H1 (cell line): ENCODE results near the gene IL18RAP. TPM values are rescaled to one million over a fixed set of nuclear protein-coding genes. Genes with fewer than 3 reads are reported as not detected.

Experiments used
- CTCF ChIA-PET: fragments of 300-600 bp; sonication (Branson Sonifier 250); formaldehyde crosslinking; loops from one replicate; lab custom pipeline; 2021; ENCODE audit not compliant: partially characterized antibody; lab: Charles Lee
- POLR2A ChIA-PET: fragments of 300-600 bp; sonication (Branson Sonifier 250); formaldehyde crosslinking; loops from one replicate; lab custom pipeline; 2021; ENCODE audit warnings: inconsistent platforms; ENCODE audit not compliant: partially characterized antibody; lab: Charles Lee
- DNase-seq, 2 experiments: peaks; one replicate each; pipeline versions ENCODE4 v3.0.0 to v3.0.0-alpha.2; 2010 to 2022; ENCODE audit warnings: low spot score in 2 of 2, low read depth in 1 of 2, mixed read lengths in 1 of 2
- FAIRE-seq: peaks from 2 replicates; lab custom pipeline; 2011; peaks lifted over from hg19 to GRCh38; lab: Jason Lieb, UNC
- H2AFZ ChIP-seq: 2 replicates; pipeline ENCODE4 v1.8.1; 2012; ENCODE audit warnings: low read length, inconsistent platforms
- H2AK5ac ChIP-seq: 2 replicates; pipeline ENCODE4 v1.6.1; 2013; ENCODE audit warnings: low read depth, low read length
- H2BK120ac ChIP-seq: replicated peaks from 2 replicates; pipeline ENCODE3; 2013; ENCODE audit warnings: low read depth, low read length, inconsistent platforms
- H2BK12ac ChIP-seq: 2 replicates; pipeline ENCODE4 v1.6.1; 2013; ENCODE audit warnings: low read depth, low read length
- H2BK15ac ChIP-seq: 2 replicates; pipeline ENCODE4 v1.6.1; 2013; ENCODE audit warnings: low read length
- H2BK20ac ChIP-seq: 2 replicates; pipeline ENCODE4 v1.6.1; 2013; ENCODE audit warnings: low read length
- H2BK5ac ChIP-seq: 2 replicates; pipeline ENCODE4 v1.6.1; 2013; ENCODE audit warnings: low read depth, low read length
- H3K14ac ChIP-seq: 2 replicates; pipeline ENCODE4 v1.6.1; 2013; ENCODE audit warnings: inconsistent platforms; ENCODE audit not compliant: insufficient read length
- H3K18ac ChIP-seq: 2 replicates; pipeline ENCODE4 v1.6.1; 2013; ENCODE audit warnings: low read length; ENCODE audit errors: extremely low read depth
- H3K23ac ChIP-seq: 2 replicates; pipeline ENCODE4 v1.6.1; 2013; ENCODE audit warnings: inconsistent platforms; ENCODE audit not compliant: insufficient read length
- H3K23me2 ChIP-seq: 2 replicates; pipeline ENCODE4 v1.6.1; 2013; ENCODE audit warnings: low read depth, low read length
- H3K27ac ChIP-seq: 2 replicates; pipeline ENCODE4 v1.6.1; 2011; ENCODE audit warnings: low read depth, low read length, inconsistent platforms
- H3K27me3 ChIP-seq, 4 experiments: replicated peaks in 1 of 4; 1 replicate in 1 of 4; 2 replicates in 3 of 4; pipeline versions ENCODE4 v1.6.1 to v1.8.1; 2011 to 2013; ENCODE audit warnings: low read length in 3 of 4, mild to moderate bottlenecking in 3 of 4, inconsistent platforms in 2 of 4, mixed read lengths in 2 of 4, moderate library complexity in 1 of 4; ENCODE audit not compliant: control insufficient read depth in 3 of 4, insufficient read depth in 3 of 4; ENCODE audit errors: extremely low read depth in 1 of 4
- H3K36me3 ChIP-seq, 4 experiments: 2 replicates each; pipeline versions ENCODE4 v1.6.1 to v1.8.1; 2011 to 2013; ENCODE audit warnings: mild to moderate bottlenecking in 4 of 4, low read length in 3 of 4, moderate library complexity in 2 of 4, control low read depth in 1 of 4, inconsistent platforms in 1 of 4; ENCODE audit not compliant: insufficient read depth in 4 of 4, control insufficient read depth in 2 of 4
- H3K4ac ChIP-seq: replicated peaks from 2 replicates; pipeline ENCODE3; 2013; ENCODE audit warnings: low read length, low read depth, mixed read lengths, inconsistent platforms; ENCODE audit not compliant: insufficient read length
- H3K4me1 ChIP-seq, 4 experiments: replicated peaks in 1 of 4; 1 replicate in 1 of 4; 2 replicates in 3 of 4; pipeline versions ENCODE4 v1.6.1 to v1.8.1; 2011 to 2013; ENCODE audit warnings: low read length in 3 of 4, inconsistent platforms in 2 of 4, mixed read lengths in 1 of 4; ENCODE audit not compliant: insufficient read depth in 4 of 4, control insufficient read depth in 3 of 4
- H3K4me2 ChIP-seq, 2 experiments: 2 replicates each; pipeline versions ENCODE4 v1.6.1 to v1.8.1; 2011 to 2013; ENCODE audit warnings: low read depth in 2 of 2, low read length in 2 of 2, control low read depth in 1 of 2, inconsistent platforms in 1 of 2, mild to moderate bottlenecking in 1 of 2; ENCODE audit not compliant: insufficient read depth in 1 of 2
- H3K4me3 ChIP-seq, 4 experiments: fragments of 200-600, 300-600 bp in 1 of 4; sonication (generic), shearing (Covaris generic), sonication (Bioruptor Twin) in 1 of 4; 2 replicates each; pipeline versions ENCODE4 v1.5.1 to v1.8.1; 2011 to 2016; ENCODE audit warnings: low read length in 4 of 4, low read depth in 3 of 4, control low read depth in 2 of 4, inconsistent platforms in 2 of 4, mild to moderate bottlenecking in 2 of 4, mixed read lengths in 1 of 4, moderate library complexity in 1 of 4; ENCODE audit not compliant: insufficient read depth in 2 of 4; ENCODE audit errors: extremely low read depth in 1 of 4
- H3K56ac ChIP-seq: replicated peaks from 2 replicates; pipeline ENCODE3; 2013; ENCODE audit warnings: low read depth, mild to moderate bottlenecking, mixed read lengths, low read length, inconsistent platforms; ENCODE audit not compliant: insufficient read length
- H3K79me1 ChIP-seq: 2 replicates; pipeline ENCODE4 v1.6.1; 2013; ENCODE audit warnings: low read depth, low read length, control low read depth
- H3K79me2 ChIP-seq, 2 experiments: 2 replicates each; pipeline versions ENCODE4 v1.6.1 to v1.8.1; 2012 to 2013; ENCODE audit warnings: low read length in 2 of 2, mild to moderate bottlenecking in 2 of 2, inconsistent platforms in 1 of 2; ENCODE audit not compliant: insufficient read depth in 2 of 2, control insufficient read depth in 1 of 2
- H3K9ac ChIP-seq, 4 experiments: replicated peaks in 1 of 4; 1 replicate in 1 of 4; 2 replicates in 3 of 4; pipeline versions ENCODE4 v1.6.1 to v1.8.1; 2011 to 2013; ENCODE audit warnings: low read depth in 3 of 4, low read length in 3 of 4, control low read depth in 2 of 4, mild to moderate bottlenecking in 2 of 4, moderate library complexity in 2 of 4, inconsistent platforms in 1 of 4; ENCODE audit errors: extremely low read depth in 1 of 4
- H3K9me3 ChIP-seq, 2 experiments: 2 replicates each; pipeline versions ENCODE4 v1.6.1 to v1.8.1; 2012 to 2013; ENCODE audit warnings: mild to moderate bottlenecking in 2 of 2, moderate library complexity in 2 of 2, control low read depth in 1 of 2, inconsistent platforms in 1 of 2, low read depth in 1 of 2, low read length in 1 of 2, mixed read lengths in 1 of 2; ENCODE audit not compliant: insufficient read depth in 2 of 2
- H4K20me1 ChIP-seq, 2 experiments: replicated peaks in 1 of 2; 2 replicates each; pipeline versions ENCODE3 to v1.8.1; 2011 to 2013; ENCODE audit warnings: inconsistent platforms in 2 of 2, low read length in 2 of 2, mild to moderate bottlenecking in 1 of 2; ENCODE audit not compliant: insufficient read depth in 2 of 2, control insufficient read depth in 1 of 2
- H4K5ac ChIP-seq: 2 replicates; pipeline ENCODE4 v1.6.1; 2013; ENCODE audit warnings: low read length, low read depth, mixed read lengths, inconsistent platforms; ENCODE audit not compliant: insufficient read length
- H4K8ac ChIP-seq: 2 replicates; pipeline ENCODE4 v1.8.0; 2013; ENCODE audit warnings: mild to moderate bottlenecking, moderate library complexity, low read length, inconsistent platforms; ENCODE audit not compliant: insufficient read depth; ENCODE audit errors: extremely low read depth
- H4K91ac ChIP-seq: replicated peaks from 2 replicates; pipeline ENCODE3; 2013; ENCODE audit warnings: low read length, mixed read lengths, inconsistent platforms; ENCODE audit not compliant: insufficient read length
- BCL11A ChIP-seq, 2 experiments: IDR thresholded peaks; one replicate each; pipeline ENCODE4 v1.6.1; 2011; ENCODE audit warnings: low read depth in 2 of 2, low read length in 2 of 2, mild to moderate bottlenecking in 2 of 2
- FOSL1 ChIP-seq: IDR thresholded peaks from 2 replicates; pipeline ENCODE4 v1.6.1; 2011; ENCODE audit warnings: mild to moderate bottlenecking, low read depth, low read length, moderate library complexity; ENCODE audit not compliant: insufficient read depth
- GABPA ChIP-seq: IDR thresholded peaks from 2 replicates; pipeline ENCODE4 v1.6.1; 2011; ENCODE audit warnings: mild to moderate bottlenecking, low read length, moderate library complexity, borderline replicate concordance; ENCODE audit not compliant: insufficient read depth
- KDM5A ChIP-seq: fragments of 200-600 bp; IDR thresholded peaks from 2 replicates; pipeline ENCODE4 v1.7.1; 2012; ENCODE audit warnings: mild to moderate bottlenecking, low read length, inconsistent platforms, mixed read lengths
- MAFK ChIP-seq: IDR thresholded peaks from 2 replicates; pipeline ENCODE4 v1.6.1; 2012; ENCODE audit warnings: low read depth, mild to moderate bottlenecking, improper control_type of control experiment, low read length
- NANOG ChIP-seq: IDR thresholded peaks from 2 replicates; pipeline ENCODE4 v1.6.1; 2011; ENCODE audit warnings: low read length, low read depth, mild to moderate bottlenecking, inconsistent platforms; ENCODE audit not compliant: insufficient read depth, poor library complexity, severe bottlenecking
- RAD21 ChIP-seq, 2 experiments: IDR thresholded peaks in 1 of 2; conservative IDR thresholded peaks in 1 of 2; 2 replicates each; pipeline ENCODE4 v1.6.1; 2011; ENCODE audit warnings: low read depth in 2 of 2, low read length in 2 of 2, improper control_type of control experiment in 1 of 2, inconsistent platforms in 1 of 2, mild to moderate bottlenecking in 1 of 2, moderate library complexity in 1 of 2
- SP4 ChIP-seq: IDR thresholded peaks from 2 replicates; pipeline ENCODE4 v1.6.1; 2012; ENCODE audit warnings: low read length, inconsistent platforms
- WGBS, 2 experiments: shearing (Covaris generic) in 1 of 2; methylation state at CpG; one replicate each; pipeline versions ENCODE4 v1.1.6 to v1.1.7; 2013 to 2015; ENCODE audit warnings: low lambda C conversion rate in 2 of 2, mixed read lengths in 2 of 2, inconsistent platforms in 1 of 2, low coverage in 1 of 2, missing lambda C conversion rate in 1 of 2; ENCODE audit not compliant: insufficient replicate concordance in 2 of 2, insufficient coverage in 1 of 2, insufficient read length in 1 of 2; ENCODE audit errors: extremely low coverage in 1 of 2, missing lambda C conversion rate in 1 of 2; 5-methylcytosine and 5-hydroxymethylcytosine counted together
- polyA plus RNA-seq, 7 experiments: library from polyadenylated mRNA; depleted of rRNA in 3 of 7; stranded (reverse) in 5 of 7; unstranded in 2 of 7; fragments of >200 nt in 5 of 7; fragments of 200-250 nt in 2 of 7; gene quantifications; 1 replicate in 5 of 7; 2 replicates in 1 of 7; 4 replicates in 1 of 7; pipeline versions ENCODE4 v1.2.1 to v1.2.3, GENCODE V29; 2011 to 2013; ENCODE audit warnings: missing spikeins in 2 of 7, mixed read lengths in 2 of 7
- total RNA-seq: library from RNA; stranded (reverse); fragmentation: NEBNext Ultra II Directional; extraction: Animal tissue kit (Norgen Biotek cat#: 25700); gene quantifications from 2 replicates; pipeline ENCODE4 v1.2.1, GENCODE V29; 2021

IL18RAP gene
- total and polyA plus RNA-seq, 2 of the 8 experiments (the other 6 are each of a cell fraction or from before 2014, with no cell fraction given), result not detected

GRCh38 chr2:102483086-102483485 lies 60.1 kb downstream of the IL18RAP start:
- Histone ChIP-seq H3K27ac (no peak overlapping the region), H4K91ac (no peak overlapping the region), H3K4me3 (no peak overlapping the region), H3K56ac (no peak overlapping the region), H2BK12ac (no peak overlapping the region), H2AK5ac (no peak overlapping the region), H2AFZ (no peak overlapping the region), H3K27me3 (0 out of 7 replicates have a peak, but pooled peaks cover 0 to 2% (median 0%) of the 10 kb centered on the region in 4 experiments), H4K8ac (no peak overlapping the region), H3K4me1 (peaks cover 0 to 2% (median 0%) of the 10 kb centered on the region in 4 experiments; a peak in 1 of 7 replicates), H3K9me3 (no peaks in the 10 kb centered on the region), H3K23ac (no peak overlapping the region), H3K79me2 (no peaks in the 10 kb centered on the region), H3K79me1 (no peaks in the 10 kb centered on the region), H3K9ac (no peak overlapping the region), H3K14ac (no peak overlapping the region), H3K4ac (no peak overlapping the region), H2BK120ac (no peak overlapping the region), H4K20me1 (no peaks in the 10 kb centered on the region), H3K4me2 (no peak overlapping the region), H3K18ac (no peak overlapping the region), H2BK15ac (no peak overlapping the region), H3K23me2 (no peaks in the 10 kb centered on the region), H3K36me3 (no peaks in the 10 kb centered on the region), H2BK20ac (no peak overlapping the region), H2BK5ac (no peak overlapping the region), H4K5ac (no peak overlapping the region)
- FAIRE-seq (no peak), DNase-seq (no peak)
- WGBS, 2 experiments, result 96% methylated on average over 6 of the region's 6 CpGs; no CpG with 5 or more reads in 1 of the 2 experiments
- CTCF ChIA-PET, result interaction anchor here (0.6 to 7.1 kb wide), 7 partner anchors 11 to 531 kb away, joined by 3 to 54 read pairs (median 4); partner anchors contain the start of gene SLC9A4
- POLR2A ChIA-PET, result no interaction called here
- TF ChIP-seq NANOG, result no peak
- no peak for TF ChIP-seq RAD21 (IDR thresholded peaks at IDR 0.05 in 1 of 2, conservative IDR thresholded peaks at IDR 0.05 in 1 of 2; ENCODE audit: low read depth in 2 of 2, low read length in 2 of 2)
- no peak for TF ChIP-seq FOSL1
- TF ChIP-seq GABPA, result no peak
- TF ChIP-seq KDM5A, result no peak
- no peak for TF ChIP-seq BCL11A (IDR thresholded peaks at IDR 0.05; ENCODE audit: low read depth in 2 of 2, low read length in 2 of 2)
- TF ChIP-seq MAFK, result no peak
- TF ChIP-seq SP4, result no peak
